Stimulated activated CD8-positive, alpha-beta memory T cell treated with anti-CD3 and anti-CD28 coated beads, Interleukin-15, amount 100 ng/mL, for 48 hours (primary cell): Measurements from ENCODE around the gene KCNIP4.

Source experiments
- DNase-seq, 2 donors: peaks; one replicate each; pipeline ENCODE4 v3.0.0-alpha.2; 2020; ENCODE audit warnings: low read depth in 2 of 2

KCNIP4 gene

GRCh38 chr4:21901281-21901680, 47.3 kb downstream of the KCNIP4 start:
- no peak for DNase-seq

GRCh38 chr4:21900211-21900610, 48.4 kb downstream of the KCNIP4 start:
- DNase-seq = no peak

GRCh38 chr4:21898101-21898500, 50.5 kb downstream of the KCNIP4 start:
- DNase-seq = no peak

GRCh38 chr4:21896767-21897166, 51.8 kb downstream of the KCNIP4 start:
- DNase-seq = no peak

- no peak for DNase-seq
Measured at GRCh38 chr4:21893136-21893535, 55.4 kb downstream of the KCNIP4 start.

- DNase-seq = no peak
Measured at GRCh38 chr4:21890231-21890630, 58.3 kb downstream of the KCNIP4 start.

- DNase-seq = no peak
Measured at GRCh38 chr4:21888195-21888976, 60.2 kb downstream of the KCNIP4 start.

GRCh38 chr4:21887481-21887880, 61.1 kb downstream of the KCNIP4 start:
- no peak for DNase-seq

- DNase-seq = no peak
Measured at GRCh38 chr4:21885770-21886169, 62.8 kb downstream of the KCNIP4 start.

GRCh38 chr4:21885241-21885640, 63.3 kb downstream of the KCNIP4 start:
- DNase-seq = no peak

GRCh38 chr4:21884615-21885014, 64.0 kb downstream of the KCNIP4 start:
- DNase-seq = peak in 1 of 2 donors; percentile 8

GRCh38 chr4:21882051-21882839, 66.3 kb downstream of the KCNIP4 start:
- no peak for DNase-seq

GRCh38 chr4:21879187-21879586, 69.4 kb downstream of the KCNIP4 start:
- no peak for DNase-seq

GRCh38 chr4:21876711-21877110, 71.9 kb downstream of the KCNIP4 start:
- no peak for DNase-seq

- no peak for DNase-seq
Measured at GRCh38 chr4:21873145-21873544, 75.4 kb downstream of the KCNIP4 start.

- no peak for DNase-seq
Measured at GRCh38 chr4:21872101-21872500, 76.5 kb downstream of the KCNIP4 start.

GRCh38 chr4:21869978-21870745, 78.4 kb downstream of the KCNIP4 start:
- DNase-seq = no peak

- no peak for DNase-seq
Measured at GRCh38 chr4:21864686-21865085, 83.9 kb downstream of the KCNIP4 start.

- no peak for DNase-seq
Measured at GRCh38 chr4:21862917-21863316, 85.7 kb downstream of the KCNIP4 start.

GRCh38 chr4:21858971-21859370, 89.6 kb downstream of the KCNIP4 start:
- no peak for DNase-seq

- no peak for DNase-seq
Measured at GRCh38 chr4:21856754-21857153, 91.8 kb downstream of the KCNIP4 start.

GRCh38 chr4:21856301-21856700, 92.3 kb downstream of the KCNIP4 start:
- no peak for DNase-seq
